Measurements from ENCODE around the gene EXOC4.

The EXOC4 gene

GRCh38 chr7:133670250-133670649 is 417.4 kb downstream of the EXOC4 start:
- peaks cover 0 to 2% of the 10 kb centered on the region in 2 donors for H3K9me3 Mint-ChIP-seq
- DNase-seq, result no peak
- ATAC-seq (replicated peaks), result no peak
- no peak overlapping the region for H3K27ac Mint-ChIP-seq
- peaks cover 7 to 18% of the 10 kb centered on the region in 2 donors for H3K36me3 Mint-ChIP-seq
- H3K4me1 Mint-ChIP-seq, result peaks cover 10 to 25% of the 10 kb centered on the region in 2 donors
- no peak overlapping the region for H3K4me3 Mint-ChIP-seq
- no peaks in the 10 kb centered on the region for H3K27me3 Mint-ChIP-seq

DNA sequence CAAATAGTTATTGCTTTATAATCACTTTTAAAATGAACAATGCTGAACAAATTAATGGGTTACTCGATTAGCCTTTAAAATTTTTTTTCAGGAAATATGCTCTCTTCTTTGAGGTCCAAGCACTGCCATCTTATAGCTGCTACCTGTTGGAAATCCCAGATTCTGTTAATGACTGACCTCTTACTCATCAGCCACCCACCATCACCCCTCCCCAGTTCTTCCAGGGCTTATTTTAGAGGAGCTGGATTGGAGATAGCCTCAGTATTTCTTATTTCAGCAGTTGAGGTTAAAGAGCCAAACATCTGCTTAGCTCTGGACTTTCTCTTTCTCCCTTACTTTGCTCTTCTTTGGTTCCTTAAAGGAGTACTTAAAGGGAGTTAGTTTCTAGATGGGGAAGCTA is 420.0 kb downstream of the EXOC4 start:
- Mint-ChIP-seq H3K4me3 (no peak overlapping the region), H3K36me3 (peaks cover 7 to 18% of the 10 kb centered on the region in 2 donors), H3K27me3 (no peaks in the 10 kb centered on the region), H3K27ac (no peak overlapping the region), H3K9me3 (peaks cover 0 to 2% of the 10 kb centered on the region in 2 donors), H3K4me1 (peaks cover 10 to 25% of the 10 kb centered on the region in 2 donors)
- no peak for ATAC-seq (replicated peaks)
- no peak for DNase-seq

GRCh38 chr7:133674079-133674763 is 421.3 kb downstream of the EXOC4 start:
- ATAC-seq (replicated peaks) (no peak), DNase-seq (no peak)
- Mint-ChIP-seq H3K36me3 (peaks cover 6 to 17% of the 10 kb centered on the region in 2 donors), H3K9me3 (no peaks in the 10 kb centered on the region), H3K27ac (no peak overlapping the region), H3K27me3 (no peaks in the 10 kb centered on the region), H3K4me1 (peaks cover 8 to 18% of the 10 kb centered on the region in 2 donors), H3K4me3 (no peak overlapping the region)

GRCh38 chr7:133675510-133676218 is 422.8 kb downstream of the EXOC4 start:
- no peaks in the 10 kb centered on the region for H3K27me3 Mint-ChIP-seq
- no peak for DNase-seq
- no peak overlapping the region for H3K27ac Mint-ChIP-seq
- H3K36me3 Mint-ChIP-seq, result peaks cover 9 to 21% of the 10 kb centered on the region in 2 donors
- ATAC-seq (replicated peaks), result no peak
- H3K4me3 Mint-ChIP-seq, result no peak overlapping the region
- H3K9me3 Mint-ChIP-seq, result no peaks in the 10 kb centered on the region
- peaks cover 7 to 16% of the 10 kb centered on the region in 2 donors for H3K4me1 Mint-ChIP-seq

DNA sequence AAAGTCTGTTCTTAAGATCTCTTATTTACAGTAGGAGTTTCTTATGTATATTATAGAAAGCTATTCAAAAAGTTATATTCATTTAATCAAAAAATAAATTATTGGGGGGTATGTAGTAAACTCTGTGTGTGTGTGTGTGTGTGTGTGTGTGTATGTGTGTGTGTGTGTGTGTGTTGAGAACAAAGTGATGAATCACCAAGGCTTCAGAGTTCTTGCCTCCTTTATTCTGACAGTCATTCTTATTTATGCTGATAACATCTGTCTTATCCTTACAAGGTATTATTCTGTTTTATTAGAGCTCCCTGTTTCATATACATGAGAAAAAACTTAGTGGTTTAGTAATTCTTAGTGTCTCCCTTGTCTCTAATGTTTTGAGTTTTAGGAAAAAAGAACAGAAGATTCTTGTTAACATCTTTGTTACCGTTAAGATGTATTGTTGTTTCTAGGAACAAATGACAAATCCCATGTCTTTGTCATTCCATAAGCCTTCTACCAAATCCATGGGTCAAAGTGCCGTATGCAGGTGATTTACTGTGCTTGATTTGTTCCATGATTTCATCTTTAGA is 424.0 kb downstream of the EXOC4 start:
- H3K27ac Mint-ChIP-seq, result no peak overlapping the region
- peaks cover 7 to 13% of the 10 kb centered on the region in 2 donors for H3K36me3 Mint-ChIP-seq
- peaks cover 5 to 16% of the 10 kb centered on the region in 2 donors for H3K4me1 Mint-ChIP-seq
- ATAC-seq (replicated peaks), result no peak
- DNase-seq, result no peak
- no peak overlapping the region for H3K4me3 Mint-ChIP-seq
- no peaks in the 10 kb centered on the region for H3K27me3 Mint-ChIP-seq
- no peaks in the 10 kb centered on the region for H3K9me3 Mint-ChIP-seq

GRCh38 chr7:133678137-133678814 is 425.4 kb downstream of the EXOC4 start:
- peaks cover 5 to 8% of the 10 kb centered on the region in 2 donors for H3K4me1 Mint-ChIP-seq
- ATAC-seq (replicated peaks) (no peak), DNase-seq (no peak)
- H3K27ac Mint-ChIP-seq, result no peak overlapping the region
- H3K36me3 Mint-ChIP-seq, result peaks cover 7 to 16% of the 10 kb centered on the region in 2 donors
- no peaks in the 10 kb centered on the region for H3K27me3 Mint-ChIP-seq
- no peak overlapping the region for H3K4me3 Mint-ChIP-seq
- H3K9me3 Mint-ChIP-seq, result no peaks in the 10 kb centered on the region

GRCh38 chr7:133679977-133680376 is 427.1 kb downstream of the EXOC4 start:
- ATAC-seq (replicated peaks) (no peak), DNase-seq (no peak)
- Mint-ChIP-seq H3K27me3 (no peaks in the 10 kb centered on the region), H3K4me3 (no peak overlapping the region), H3K4me1 (peaks cover 0 to 1% of the 10 kb centered on the region in 2 donors), H3K36me3 (peaks cover 7 to 16% of the 10 kb centered on the region in 2 donors), H3K27ac (no peak overlapping the region), H3K9me3 (no peaks in the 10 kb centered on the region)

DNA sequence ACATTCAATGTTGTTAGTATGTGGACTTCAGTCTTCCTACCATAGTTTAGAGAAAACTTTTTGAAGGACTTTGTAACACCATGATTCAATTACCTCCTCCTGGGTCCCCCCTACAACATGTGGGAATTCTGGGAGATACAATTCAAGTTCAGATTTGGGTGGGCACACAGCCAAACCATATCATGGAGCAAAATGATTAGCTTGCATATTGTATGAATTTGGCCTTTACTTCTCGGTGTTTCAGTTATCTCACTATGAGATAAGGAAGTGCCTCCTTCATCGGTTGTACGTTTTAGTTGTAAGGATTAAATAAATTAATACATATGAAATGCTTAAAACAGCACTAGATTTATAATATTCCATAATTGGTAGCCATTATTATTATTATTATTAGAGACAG is 428.7 kb downstream of the EXOC4 start:
- Mint-ChIP-seq H3K36me3 (peaks cover 13 to 25% of the 10 kb centered on the region in 2 donors), H3K9me3 (peaks cover 0 to 4% of the 10 kb centered on the region in 2 donors), H3K4me3 (no peak overlapping the region), H3K27me3 (no peaks in the 10 kb centered on the region), H3K27ac (no peak overlapping the region), H3K4me1 (peaks cover 0 to 1% of the 10 kb centered on the region in 2 donors)
- no peak for DNase-seq
- no peak for ATAC-seq (replicated peaks)

DNA sequence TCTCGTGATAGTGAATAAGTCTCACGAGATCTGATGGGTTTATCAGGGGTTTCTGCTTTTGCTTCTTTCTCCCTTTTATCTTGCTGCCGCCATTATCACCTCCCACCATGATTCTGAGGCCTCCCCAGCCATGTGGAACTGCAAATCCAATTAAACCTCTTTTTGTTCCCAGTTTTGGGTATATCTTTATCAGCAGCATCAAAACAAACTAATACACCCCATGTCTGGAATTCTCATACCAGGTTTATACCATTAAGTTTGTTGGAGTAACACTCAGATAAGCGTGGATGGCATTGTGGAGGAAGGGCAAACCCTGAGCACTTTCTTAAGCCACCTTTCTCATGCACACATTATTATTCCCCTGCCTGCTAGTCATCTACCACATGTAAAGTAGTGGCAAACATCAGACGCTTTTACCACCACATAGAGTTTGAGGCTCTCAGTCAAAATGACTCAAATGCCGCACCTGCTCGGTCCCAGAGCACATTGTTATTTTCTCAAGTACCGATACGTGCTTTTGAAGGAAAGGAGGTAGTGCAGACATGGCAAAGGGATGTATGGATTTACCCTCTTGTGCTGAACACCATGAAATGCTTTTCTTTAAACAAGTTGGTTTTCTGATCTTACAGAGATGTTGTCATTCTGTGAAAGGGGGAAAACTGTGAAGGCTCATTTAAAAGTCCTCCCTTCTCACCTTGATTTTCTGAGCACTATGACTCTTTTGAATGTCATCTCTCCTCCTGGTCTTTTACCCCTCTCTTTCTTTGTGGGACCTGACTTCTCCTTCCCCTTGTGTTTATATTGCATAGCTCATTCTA is 429.7 kb downstream of the EXOC4 start:
- no peak overlapping the region for H3K4me3 Mint-ChIP-seq
- H3K9me3 Mint-ChIP-seq, result peaks cover 0 to 4% of the 10 kb centered on the region in 2 donors
- H3K4me1 Mint-ChIP-seq, result peaks cover 0 to 3% of the 10 kb centered on the region in 2 donors
- ATAC-seq (replicated peaks), result no peak
- H3K36me3 Mint-ChIP-seq, result peaks cover 14 to 28% of the 10 kb centered on the region in 2 donors
- no peak overlapping the region for H3K27ac Mint-ChIP-seq
- no peaks in the 10 kb centered on the region for H3K27me3 Mint-ChIP-seq
- DNase-seq, result no peak

- Mint-ChIP-seq H3K36me3 (peaks cover 14 to 28% of the 10 kb centered on the region in 2 donors), H3K27me3 (no peaks in the 10 kb centered on the region), H3K4me1 (peaks cover 3 to 4% of the 10 kb centered on the region in 2 donors), H3K9me3 (peaks cover 0 to 4% of the 10 kb centered on the region in 2 donors), H3K4me3 (no peak overlapping the region), H3K27ac (no peak overlapping the region)
- ATAC-seq (replicated peaks) (no peak), DNase-seq (no peak)
These were observed 430.2 kb downstream of the EXOC4 start for GRCh38 chr7:133683182-133683454.

DNA sequence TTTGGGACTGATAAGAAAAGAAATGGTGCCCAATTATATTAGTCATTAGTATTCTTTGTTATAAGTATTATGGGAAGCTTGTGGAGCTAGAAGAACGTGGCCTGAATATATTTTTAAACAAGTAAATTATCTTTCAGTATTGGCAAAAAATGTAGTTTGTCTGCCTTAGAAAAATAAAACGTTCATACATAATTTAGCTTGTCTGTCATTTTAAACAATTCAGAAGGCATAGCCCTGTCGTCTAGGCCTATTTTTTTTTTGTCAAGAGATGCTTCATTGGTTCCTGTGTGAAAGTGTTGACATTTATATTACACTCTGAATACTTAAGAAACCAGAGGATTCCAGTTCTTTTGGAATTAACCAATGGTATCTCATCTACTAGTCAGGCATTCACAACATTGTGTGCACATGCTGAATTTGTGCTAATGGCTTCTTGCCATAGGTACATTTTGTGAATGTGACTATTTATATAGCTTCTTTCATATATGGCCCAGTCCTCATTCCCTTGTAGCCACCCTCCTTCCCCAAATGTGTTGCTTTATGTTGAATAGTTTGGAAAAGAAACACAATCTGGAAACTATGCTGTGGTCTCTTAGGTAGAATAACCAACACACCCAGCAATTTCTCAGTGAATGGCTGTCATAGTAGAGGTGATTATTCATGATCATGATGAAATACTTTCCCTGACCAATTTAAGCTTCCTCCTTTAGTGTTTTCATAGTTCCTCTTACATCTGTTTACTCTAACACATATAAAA is 435.8 kb downstream of the EXOC4 start:
- no peak overlapping the region for H3K27ac Mint-ChIP-seq
- peak; percentile 29 to 46 for ATAC-seq (replicated peaks)
- no peak overlapping the region for H3K4me3 Mint-ChIP-seq
- no peak for DNase-seq
- peaks cover 0 to 6% of the 10 kb centered on the region in 2 donors for H3K9me3 Mint-ChIP-seq
- no peaks in the 10 kb centered on the region for H3K27me3 Mint-ChIP-seq
- peaks cover 2 to 15% of the 10 kb centered on the region in 2 donors for H3K4me1 Mint-ChIP-seq
- H3K36me3 Mint-ChIP-seq, result peaks cover 10 to 15% of the 10 kb centered on the region in 2 donors

GRCh38 chr7:133690740-133691139 is 437.9 kb downstream of the EXOC4 start:
- Mint-ChIP-seq H3K27ac (no peak overlapping the region), H3K9me3 (peaks cover 0 to 6% of the 10 kb centered on the region in 2 donors), H3K27me3 (no peaks in the 10 kb centered on the region), H3K36me3 (peaks cover 12 to 18% of the 10 kb centered on the region in 2 donors), H3K4me1 (peaks cover 4 to 15% of the 10 kb centered on the region in 2 donors), H3K4me3 (no peak overlapping the region)
- ATAC-seq (replicated peaks) (no peak), DNase-seq (no peak)

Data from stimulated activated naive B cell treated with anti-CD40 and anti-IgM and Interleukin-4, amounts not matched to agents 10 μg/mL and 1 μg/mL and 100 μg/mL, for 72 hours (primary cell).